Activated CD8-positive, alpha-beta memory T cell treated with anti-CD3 and anti-CD28 coated beads for 36 hours (primary cell): ENCODE data around the gene NPAS2. TPM values are rescaled to one million over a fixed set of nuclear protein-coding genes. Genes with fewer than 3 reads are reported as not detected.

Source experiments
- CTCF ChIA-PET: fragments of 350-600 bp; sonication (Branson Sonifier 250); formaldehyde crosslinking; loops from one replicate; lab custom pipeline; 2021; ENCODE audit warnings: antibody characterized with exemption; lab: Charles Lee
- POLR2A ChIA-PET: fragments of 350-600 bp; sonication (Branson Sonifier 250); formaldehyde crosslinking; loops from one replicate; lab custom pipeline; 2021; ENCODE audit warnings: antibody characterized with exemption; lab: Charles Lee
- total RNA-seq, 2 experiments: library from RNA; stranded (reverse); gene quantifications; one replicate each; pipeline ENCODE4 v1.2.3, GENCODE V29; 2021

Gene NPAS2
- total RNA-seq, 2 experiments from 2014 or later, result 2.6 to 3.3 TPM

DNA sequence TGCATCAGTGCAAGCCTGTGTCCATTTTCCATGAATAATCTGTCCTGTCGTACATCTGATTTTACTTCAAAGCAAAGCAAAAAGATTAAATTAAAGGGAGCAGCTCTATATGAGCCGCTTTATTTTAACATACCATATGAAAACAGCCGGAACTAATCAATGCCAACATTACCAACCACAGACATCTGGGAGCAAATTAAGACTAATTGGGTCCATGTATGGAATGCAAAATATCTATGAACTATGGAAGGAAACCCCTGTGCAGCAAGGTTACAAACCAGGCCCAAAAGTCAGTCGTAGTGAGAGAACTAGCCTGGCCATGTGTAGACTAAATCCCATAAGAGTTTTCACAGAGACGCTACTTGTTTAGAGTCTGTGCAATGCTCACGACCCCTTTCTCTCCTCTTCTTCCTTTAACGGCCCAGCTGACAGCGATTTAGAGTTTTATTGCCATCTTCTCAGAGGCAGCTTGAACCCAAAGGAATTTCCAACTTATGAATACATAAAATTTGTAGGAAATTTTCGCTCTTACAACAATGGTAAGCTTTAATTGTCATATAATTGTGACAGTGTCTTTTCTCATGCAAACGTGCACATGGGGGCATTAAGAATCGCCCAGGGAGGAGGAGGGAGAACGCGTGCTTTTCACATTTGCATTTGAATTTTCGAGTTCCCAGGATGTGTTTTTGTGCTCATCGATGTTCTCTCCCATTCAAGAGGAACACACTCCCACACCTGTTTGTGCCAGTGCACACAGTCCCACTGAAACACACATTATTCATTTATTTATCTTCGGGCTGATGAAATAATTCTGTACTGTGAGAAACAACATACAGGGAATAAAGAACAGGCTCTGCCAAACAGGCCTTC lies 129.2 kb downstream of the NPAS2 start:
- POLR2A ChIA-PET, result no interaction called here
- CTCF ChIA-PET, result no interaction called here

DNA sequence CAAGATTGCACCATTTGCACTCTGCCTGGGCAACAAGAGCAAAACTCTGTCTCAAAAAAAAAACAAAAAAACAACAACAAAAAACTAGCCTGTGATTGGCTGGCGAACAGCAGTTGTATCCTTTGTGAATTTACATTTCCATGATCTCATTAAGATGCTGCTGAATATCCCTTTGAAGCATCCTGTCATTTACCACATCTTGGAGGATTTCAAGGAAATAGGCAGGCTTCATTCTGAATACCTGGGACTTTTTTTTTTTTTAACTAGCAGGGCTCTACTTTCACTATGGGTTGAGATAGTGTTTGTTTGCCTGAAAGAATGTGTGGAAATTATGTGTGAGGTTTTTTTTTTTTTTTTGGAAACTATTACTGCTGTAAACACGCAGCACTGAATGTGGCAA lies 132.6 kb downstream of the NPAS2 start:
- ChIA-PET CTCF (no interaction called here), POLR2A (no interaction called here)

GRCh38 chr2:100953406-100954043 lies 133.6 kb downstream of the NPAS2 start:
- CTCF ChIA-PET, result no interaction called here
- POLR2A ChIA-PET, result no interaction called here

GRCh38 chr2:100954044-100954420 lies 134.1 kb downstream of the NPAS2 start:
- CTCF ChIA-PET, result no interaction called here
- POLR2A ChIA-PET, result no interaction called here

DNA sequence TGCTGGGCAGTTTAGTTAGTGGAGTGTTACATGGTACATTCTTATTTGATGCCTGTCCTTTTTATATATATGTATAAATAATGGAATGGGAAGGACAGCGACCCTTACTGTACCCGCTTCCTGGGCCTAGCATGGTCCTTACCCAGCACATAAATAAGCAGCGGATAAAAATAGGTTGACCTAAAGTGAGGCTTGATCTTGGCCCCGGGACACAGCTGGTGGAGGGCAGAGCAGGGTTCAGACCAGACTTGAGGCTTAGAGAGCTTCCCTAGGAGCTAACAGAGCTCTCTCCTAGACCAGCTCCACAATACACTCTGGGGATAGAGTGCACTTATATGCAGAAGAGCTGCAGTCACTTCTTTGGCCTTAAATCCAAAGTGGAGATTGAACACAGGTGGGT lies 135.3 kb downstream of the NPAS2 start:
- ChIA-PET POLR2A (no interaction called here), CTCF (no interaction called here)

DNA sequence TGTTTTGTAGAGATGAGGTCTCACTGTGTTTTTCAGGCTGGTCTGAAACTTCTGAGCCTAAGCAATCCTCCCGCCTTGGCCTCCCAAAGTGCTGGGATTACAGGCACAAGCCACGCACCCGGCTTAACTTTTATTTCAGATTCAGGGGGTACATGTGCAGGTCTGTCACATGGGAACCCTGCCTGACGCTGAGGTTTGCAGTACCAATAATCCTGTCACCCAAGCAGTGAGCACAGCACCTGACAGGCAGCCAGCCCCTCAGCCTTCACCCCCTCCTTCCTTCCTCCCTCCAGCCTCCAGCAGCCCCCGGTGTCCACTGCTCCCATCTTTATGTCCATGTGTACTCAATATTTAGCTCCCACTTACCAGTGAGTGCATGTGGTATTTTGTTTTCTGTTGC lies 136.1 kb downstream of the NPAS2 start:
- POLR2A ChIA-PET, result no interaction called here
- CTCF ChIA-PET, result no interaction called here

- ChIA-PET CTCF (no interaction called here), POLR2A (no interaction called here)
These were observed 138.2 kb downstream of the NPAS2 start for GRCh38 chr2:100957996-100958653.

DNA sequence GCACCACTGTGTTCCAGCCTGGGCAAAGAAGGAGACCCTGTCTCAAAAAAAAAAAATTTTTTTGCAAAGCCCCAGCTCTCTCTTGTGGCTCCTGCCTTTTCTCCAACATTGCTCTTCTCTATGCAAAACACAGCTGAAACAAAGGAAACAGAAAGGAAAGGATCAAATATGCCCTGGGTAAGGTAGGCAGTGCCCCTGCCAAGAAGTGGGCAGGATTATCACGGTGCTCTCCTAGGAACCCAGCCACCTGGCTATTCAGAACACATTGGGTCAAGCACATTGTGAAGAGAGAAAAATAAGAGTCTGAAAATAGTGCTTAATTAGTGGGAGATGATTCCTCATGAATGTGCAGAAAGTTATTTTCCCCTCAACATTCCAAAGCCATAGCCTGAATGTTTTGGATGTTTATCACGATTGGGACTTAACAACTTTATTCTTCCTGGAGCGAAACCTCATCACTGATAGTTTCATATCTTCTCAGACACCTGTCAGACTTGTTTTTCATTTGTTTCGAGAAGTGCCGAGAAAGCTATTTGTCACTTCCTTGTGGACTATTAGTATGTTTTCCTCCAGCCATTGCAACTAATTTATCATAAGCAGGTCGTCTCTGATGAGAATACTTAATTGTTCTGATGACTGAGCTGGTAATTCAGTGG lies 139.4 kb downstream of the NPAS2 start:
- ChIA-PET POLR2A (no interaction called here), CTCF (no interaction called here)

- CTCF ChIA-PET, result no interaction called here
- POLR2A ChIA-PET, result no interaction called here
These were observed 140.7 kb downstream of the NPAS2 start for GRCh38 chr2:100960688-100961087.

GRCh38 chr2:100962366-100963025 lies 142.6 kb downstream of the NPAS2 start:
- ChIA-PET POLR2A (no interaction called here), CTCF (no interaction called here)

DNA sequence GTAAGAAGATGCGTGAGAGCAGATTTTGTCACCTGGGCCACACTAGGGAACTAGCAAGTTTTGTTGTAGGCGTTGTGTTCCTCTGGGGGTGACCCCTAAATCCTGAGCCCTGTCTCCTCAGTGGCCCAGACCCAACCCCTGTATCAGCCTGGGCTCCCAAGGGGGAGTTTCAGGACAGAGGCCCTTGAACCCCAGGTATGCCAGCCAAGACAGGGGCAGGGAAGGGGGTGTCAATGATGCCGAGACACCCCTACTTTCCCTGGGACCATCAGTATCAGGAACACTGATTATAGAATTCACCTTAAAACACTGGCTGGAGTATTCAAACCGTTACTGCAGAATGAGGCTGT lies 143.1 kb downstream of the NPAS2 start:
- POLR2A ChIA-PET, result no interaction called here
- CTCF ChIA-PET, result no interaction called here

DNA sequence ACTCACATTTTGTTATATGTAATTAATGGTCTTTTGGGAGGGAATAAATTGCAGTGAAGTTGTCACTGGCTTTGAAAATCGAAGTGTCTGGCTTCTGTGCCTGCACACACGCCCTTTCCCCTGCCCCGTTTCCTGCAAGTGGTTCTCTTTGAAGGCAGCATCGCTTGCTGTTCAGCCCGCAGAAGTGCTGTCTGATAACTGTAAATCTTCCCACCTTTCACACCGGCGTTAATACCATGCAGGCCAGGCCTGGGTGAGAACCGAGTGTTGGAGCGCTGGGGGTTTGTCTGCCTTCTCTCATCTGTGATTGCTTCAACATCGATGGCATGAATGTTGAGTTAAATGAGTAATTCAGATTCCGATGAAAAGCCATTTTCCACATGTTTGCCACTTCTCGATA lies 144.3 kb downstream of the NPAS2 start:
- ChIA-PET CTCF (no interaction called here), POLR2A (no interaction called here)

GRCh38 chr2:100964681-100965169 lies 144.8 kb downstream of the NPAS2 start:
- ChIA-PET CTCF (interaction anchor here (0.6 kb wide), 1 partner anchor 352 kb away, joined by 5 read pairs; no protein-coding TSS in a partner anchor), POLR2A (no interaction called here)

DNA sequence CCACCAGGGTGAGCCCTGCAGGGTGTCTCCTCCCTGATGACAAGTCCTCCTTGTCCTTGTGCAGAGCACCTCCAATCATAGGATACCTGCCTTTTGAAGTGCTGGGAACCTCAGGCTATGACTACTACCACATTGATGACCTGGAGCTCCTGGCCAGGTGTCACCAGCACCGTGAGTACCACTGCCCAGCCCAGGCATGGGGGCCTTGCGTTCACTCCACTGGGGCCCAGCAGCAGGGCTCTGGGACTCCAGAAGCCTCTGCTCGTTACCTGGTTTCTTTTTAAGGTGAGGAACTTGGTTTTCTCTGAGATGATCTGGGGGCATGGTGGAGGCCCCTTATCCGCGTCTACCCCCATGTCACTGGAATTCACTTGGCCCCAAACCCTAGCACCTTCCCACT lies 145.7 kb downstream of the NPAS2 start:
- ChIA-PET POLR2A (no interaction called here), CTCF (no interaction called here)

- ChIA-PET POLR2A (no interaction called here), CTCF (interaction anchor here (0.7 kb wide), 1 partner anchor 102 kb away, joined by 4 read pairs; no protein-coding TSS in a partner anchor)
These were observed 147.8 kb downstream of the NPAS2 start for GRCh38 chr2:100967716-100968115.

GRCh38 chr2:100968146-100969145 lies 148.5 kb downstream of the NPAS2 start:
- ChIA-PET CTCF (no interaction called here), POLR2A (no interaction called here)

- POLR2A ChIA-PET, result no interaction called here
- CTCF ChIA-PET, result interaction anchor here (0.5 kb wide), 1 partner anchor 101 kb away, joined by 3 read pairs; no protein-coding TSS in a partner anchor
These were observed 150.1 kb downstream of the NPAS2 start for GRCh38 chr2:100969998-100970397.

DNA sequence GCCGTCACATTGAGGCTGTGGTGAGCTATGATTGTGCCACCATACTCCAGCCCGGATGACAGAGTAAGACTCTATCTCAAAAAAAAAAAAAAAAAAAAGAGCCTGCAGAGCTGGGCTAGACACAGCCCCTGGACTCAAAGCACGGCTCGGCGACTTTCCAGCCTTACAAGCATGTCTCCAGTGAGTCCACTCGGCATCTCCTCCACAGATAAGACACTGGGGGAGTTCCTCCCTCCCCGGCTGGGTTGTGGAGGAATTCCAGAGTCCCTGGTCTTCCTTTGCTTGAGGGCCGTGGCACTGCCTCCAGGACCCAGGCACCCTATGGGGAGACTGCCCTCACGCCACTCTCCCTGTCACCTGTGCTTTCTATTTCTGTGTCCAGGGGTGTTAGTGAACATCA lies 151.3 kb downstream of the NPAS2 start:
- ChIA-PET POLR2A (no interaction called here), CTCF (interaction anchor here (1.0 kb wide), 2 partner anchors 102 to 365 kb away, joined by 3 read pairs; no protein-coding TSS in a partner anchor)
